Measurements from ENCODE around the gene COL25A1.

DNA sequence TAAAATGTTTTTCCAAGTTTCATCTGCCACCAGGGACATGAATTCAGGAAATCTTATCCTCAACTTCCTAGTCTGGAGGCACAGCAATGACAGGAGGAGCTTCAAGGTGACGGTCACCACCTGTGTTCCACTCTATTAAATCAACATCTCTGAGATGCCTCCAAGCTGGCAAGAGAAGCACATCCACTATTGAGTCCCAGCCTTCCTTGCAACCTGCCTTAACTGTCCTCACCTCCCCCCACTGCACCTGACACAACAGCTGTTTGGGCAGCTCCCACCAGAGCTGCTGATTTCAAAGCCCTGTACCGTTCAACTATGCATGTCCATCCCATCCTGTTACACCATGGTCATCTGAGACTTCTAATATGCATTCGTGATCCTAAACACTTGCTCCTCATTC, 123.4 kb downstream of the COL25A1 start:
- no peak for TF ChIP-seq EZH2phosphoT487 (IDR thresholded peaks at IDR 0.05; ENCODE audit: low read depth, severe bottlenecking, unreplicated experiment)
- TF ChIP-seq, protein P1, sequence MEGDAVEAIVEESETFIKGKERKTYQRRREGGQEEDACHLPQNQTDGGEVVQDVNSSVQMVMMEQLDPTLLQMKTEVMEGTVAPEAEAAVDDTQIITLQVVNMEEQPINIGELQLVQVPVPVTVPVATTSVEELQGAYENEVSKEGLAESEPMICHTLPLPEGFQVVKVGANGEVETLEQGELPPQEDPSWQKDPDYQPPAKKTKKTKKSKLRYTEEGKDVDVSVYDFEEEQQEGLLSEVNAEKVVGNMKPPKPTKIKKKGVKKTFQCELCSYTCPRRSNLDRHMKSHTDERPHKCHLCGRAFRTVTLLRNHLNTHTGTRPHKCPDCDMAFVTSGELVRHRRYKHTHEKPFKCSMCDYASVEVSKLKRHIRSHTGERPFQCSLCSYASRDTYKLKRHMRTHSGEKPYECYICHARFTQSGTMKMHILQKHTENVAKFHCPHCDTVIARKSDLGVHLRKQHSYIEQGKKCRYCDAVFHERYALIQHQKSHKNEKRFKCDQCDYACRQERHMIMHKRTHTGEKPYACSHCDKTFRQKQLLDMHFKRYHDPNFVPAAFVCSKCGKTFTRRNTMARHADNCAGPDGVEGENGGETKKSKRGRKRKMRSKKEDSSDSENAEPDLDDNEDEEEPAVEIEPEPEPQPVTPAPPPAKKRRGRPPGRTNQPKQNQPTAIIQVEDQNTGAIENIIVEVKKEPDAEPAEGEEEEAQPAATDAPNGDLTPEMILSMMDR (IDR thresholded peaks at IDR 0.05; ENCODE audit: poor library complexity) = no peak

Data from hepatocyte (in vitro differentiated cells).